Right kidney (tissue), 1 donor: ENCODE data around the gene RNF166.

Experiments
- DNase-seq: peaks from one replicate; pipeline ENCODE4 v3.0.0-alpha.2; 2016

Gene RNF166

DNA sequence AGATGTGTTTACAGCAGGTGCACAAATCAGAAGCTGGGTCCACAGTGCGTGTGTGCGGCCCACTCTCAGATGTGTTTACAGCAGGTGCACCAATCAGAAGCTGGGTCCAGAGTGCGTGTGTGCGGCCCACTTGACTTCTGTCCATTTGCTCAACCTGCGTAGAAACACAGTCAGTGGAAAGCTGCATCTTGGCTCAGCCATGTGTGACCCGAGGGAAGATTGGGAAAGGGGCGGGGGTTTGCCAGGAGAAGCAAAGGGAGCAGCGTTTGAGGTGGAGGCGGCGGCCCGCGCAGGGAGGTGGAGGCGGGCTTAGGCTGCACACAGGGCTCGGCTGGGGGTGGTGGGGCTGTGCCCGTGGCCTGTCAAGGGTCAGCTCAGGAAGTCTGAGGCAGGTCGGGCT, 4.3 kb upstream of the RNF166 start:
- DNase-seq = no peak

DNA sequence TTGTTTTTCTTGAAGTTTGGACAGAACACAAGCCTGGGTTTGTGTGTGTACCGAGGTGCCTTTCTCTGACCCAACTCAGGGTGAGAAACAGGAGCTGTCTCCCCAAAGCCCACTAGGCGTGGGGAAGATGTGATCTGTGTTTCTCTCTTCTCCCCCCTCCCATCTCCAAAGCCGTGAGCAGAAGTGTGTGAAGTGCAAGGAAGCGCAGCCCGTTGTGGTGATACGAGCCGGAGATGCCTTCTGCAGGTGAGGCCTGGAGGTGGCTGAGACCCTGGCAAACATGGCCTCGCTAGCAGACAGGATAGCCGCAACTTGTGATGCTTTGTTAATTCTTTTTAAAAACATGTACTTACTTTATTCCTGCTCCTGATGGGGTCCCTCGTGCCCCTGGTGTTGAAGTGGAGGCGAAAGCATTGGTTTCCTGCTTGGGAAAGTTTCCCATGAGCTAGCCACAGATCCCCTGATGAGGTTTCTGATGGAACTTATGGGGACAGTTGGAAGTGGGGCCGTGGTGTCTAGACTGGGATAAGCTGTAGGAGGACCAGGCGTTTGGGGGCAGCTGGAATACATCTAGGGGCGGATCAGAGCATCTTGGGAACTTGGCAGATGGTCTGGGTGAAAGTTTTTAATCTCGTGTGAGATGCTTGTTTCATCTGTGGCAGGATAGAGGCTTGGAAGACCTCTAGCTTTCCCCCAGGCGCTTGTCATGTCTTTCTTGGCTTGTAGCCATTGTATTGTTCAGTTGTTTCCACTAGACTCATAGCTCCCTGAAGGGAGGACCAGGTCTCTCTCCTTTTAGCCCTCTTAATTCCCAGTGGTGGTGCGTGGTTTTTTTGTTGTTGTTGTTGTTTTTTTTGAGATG, 988 bp upstream of the RNF166 start:
- DNase-seq = no peak

- DNase-seq = no peak
These were observed 393 bp downstream of the RNF166 start for GRCh38 chr16:88705801-88706228.

DNA sequence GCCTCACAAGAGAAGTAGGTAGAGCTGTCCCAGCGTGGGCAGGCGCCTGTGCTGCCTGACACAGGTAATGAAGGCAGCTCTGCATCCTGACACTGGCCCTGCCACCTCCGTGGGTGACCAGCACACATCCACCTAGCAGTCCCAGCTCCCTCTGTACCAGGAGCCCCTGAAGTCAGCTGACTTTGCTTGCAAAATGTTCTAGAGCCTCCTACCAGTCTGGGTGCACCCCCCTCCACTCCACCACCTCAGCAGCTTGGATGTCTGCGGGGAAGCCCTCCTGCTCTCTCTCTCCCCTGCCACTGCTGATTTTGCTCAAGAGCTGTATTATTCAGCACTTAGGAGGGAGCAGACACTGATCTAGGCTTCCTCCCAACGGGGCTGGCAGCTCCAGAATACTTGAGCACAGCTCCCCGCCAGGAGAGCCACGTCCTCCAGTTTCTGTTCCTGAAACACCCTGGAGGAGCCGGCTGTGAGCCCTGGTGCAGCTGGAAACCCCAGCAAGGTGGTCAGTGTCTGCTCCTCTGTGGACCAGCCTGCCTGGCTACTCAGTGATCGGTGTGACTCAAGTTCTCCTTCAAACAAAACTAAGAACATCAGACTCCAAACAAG, 1.0 kb downstream of the RNF166 start:
- no peak for DNase-seq

- DNase-seq = no peak
These were observed 2.5 kb downstream of the RNF166 start for GRCh38 chr16:88703486-88704309.

DNA sequence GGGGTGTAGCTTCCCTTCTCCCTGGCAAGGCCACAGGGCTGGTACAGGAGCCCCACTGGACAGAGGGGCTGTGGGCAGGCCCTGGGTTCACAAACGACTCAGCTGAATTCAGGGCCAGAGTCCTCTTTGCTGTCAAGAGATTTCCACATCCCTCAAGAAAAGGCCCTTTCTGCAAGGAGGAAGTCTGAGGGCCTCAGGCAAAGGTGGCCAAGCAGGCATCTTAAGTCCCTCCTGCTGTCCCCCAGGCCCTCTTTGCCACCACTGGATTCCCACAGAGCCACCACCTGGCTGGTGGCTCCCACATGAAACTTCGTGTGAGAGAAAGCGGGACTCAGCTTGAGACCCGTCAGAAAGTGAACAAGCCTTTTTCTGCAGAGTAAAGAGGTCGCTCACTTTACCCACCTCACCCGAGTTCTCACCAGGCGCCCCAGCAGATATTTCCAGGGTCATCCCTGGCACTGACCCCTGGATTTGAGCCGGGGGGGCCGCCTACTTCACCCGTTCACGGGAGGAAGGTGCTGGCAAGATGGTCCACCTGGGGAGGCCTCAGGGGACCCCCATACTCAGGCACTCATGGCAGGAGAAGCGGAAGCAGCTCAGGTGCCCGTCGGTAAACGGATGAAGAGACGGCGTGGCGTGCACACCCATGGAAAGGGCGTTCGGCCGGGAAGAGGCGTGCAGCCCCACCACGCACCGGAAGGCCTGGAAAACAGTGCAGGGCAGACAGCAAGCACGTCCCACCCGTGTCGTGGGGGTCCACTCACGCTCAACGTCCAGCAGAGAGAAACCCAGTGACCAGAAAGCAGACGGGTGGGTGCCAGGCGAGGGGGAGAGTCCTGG, 3.6 kb downstream of the RNF166 start:
- no peak for DNase-seq

- DNase-seq = no peak
These were observed 4.4 kb downstream of the RNF166 start for GRCh38 chr16:88701581-88702370.

- peak; percentile 21 for DNase-seq
These were observed 5.3 kb downstream of the RNF166 start for GRCh38 chr16:88700636-88701482.

DNA sequence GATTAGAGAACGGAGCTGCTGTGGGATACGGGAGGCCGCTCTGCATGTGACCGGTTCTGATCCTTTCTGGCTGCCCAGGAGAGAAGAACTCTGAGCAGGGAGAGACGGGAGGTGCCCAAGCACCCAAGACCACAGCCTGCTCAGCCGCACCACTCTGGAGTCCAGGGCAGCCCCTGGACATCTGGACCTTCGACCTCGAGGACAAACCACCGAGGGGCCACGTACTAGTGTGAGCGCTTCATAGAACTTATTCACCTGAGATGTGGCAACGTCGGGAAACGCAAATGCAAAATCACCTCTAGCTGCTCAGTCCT, 5.9 kb downstream of the RNF166 start:
- DNase-seq = no peak

DNA sequence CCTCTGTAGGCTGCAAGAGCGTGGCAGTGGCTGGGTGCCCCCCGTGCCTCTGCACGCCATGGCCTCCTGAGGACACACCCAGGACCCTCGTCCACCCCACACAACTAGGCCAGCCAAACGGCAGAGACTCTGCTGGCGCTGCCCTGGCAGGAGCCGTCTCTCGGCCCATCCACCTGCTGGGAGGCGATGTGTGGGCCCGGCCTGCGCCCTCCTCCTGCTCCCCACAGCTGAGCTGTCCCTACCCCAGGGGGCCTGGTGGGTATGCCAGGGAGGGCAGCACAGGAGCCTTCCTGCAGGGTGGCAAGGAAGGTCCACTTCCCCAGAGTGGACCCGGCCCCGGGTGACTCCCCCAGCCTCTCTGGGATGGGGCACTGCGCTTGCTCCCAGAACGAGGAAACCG, 7.0 kb downstream of the RNF166 start:
- DNase-seq = no peak

- DNase-seq = no peak
These were observed 7.6 kb downstream of the RNF166 start for GRCh38 chr16:88698646-88699045.

- DNase-seq = no peak
These were observed 8.2 kb downstream of the RNF166 start for GRCh38 chr16:88697831-88698615.

DNA sequence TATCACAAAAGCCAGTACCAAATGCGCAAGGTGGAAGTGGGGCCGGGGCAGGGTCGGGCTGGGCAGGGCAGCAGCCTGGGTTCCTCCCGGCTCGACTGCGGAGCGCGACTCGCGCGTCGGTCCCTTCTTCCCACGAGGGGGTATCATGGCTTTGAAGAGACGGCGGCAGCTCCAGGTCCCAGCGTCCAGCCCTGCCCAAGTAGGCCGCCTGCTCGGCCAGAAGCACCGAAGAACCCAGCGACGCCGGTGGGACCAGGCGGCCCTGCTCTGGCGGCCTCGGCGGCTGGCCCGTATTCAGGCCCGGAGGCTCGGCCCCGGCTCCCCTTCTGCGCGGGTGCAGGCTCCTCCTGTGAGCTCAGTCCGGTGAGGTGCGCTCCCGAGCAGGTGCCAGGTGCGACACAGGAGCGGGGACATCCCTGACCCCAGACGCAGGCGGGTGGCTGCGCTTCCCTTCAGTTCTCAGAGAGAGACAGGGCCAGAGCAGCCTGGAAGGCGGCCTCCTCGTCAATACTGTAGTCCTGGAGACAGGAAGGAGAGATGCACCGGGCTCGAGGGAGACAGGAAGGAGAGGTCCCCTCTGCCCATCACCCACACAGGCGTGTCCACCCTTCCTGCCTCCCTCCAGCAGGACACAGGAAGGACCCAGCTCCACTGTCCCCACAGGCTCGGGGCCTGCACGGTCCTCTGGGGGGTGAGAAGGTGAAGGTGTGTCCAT, 8.9 kb downstream of the RNF166 start:
- DNase-seq = no peak

DNA sequence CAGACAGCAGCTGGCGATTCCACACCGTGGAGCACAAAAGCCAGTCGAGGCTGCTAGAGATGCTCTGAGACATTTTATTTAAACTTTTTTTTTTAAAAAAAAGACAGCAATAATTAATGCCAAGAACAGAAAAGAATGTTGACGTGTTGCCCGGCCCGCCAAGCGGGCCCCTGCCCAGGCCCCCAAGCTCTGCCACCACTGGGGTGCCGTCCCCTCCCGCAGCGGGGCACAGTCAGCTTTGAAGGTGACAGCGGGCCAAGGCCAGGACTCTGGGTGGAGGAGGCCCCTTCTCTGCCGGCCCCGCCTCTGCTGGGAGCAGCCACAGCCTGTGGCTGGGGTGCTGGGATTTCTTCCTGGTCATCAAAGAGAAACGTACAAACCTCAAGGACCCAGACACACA, 9.8 kb downstream of the RNF166 start:
- DNase-seq = no peak

GRCh38 chr16:88695753-88696152, 10.5 kb downstream of the RNF166 start:
- DNase-seq = no peak

DNA sequence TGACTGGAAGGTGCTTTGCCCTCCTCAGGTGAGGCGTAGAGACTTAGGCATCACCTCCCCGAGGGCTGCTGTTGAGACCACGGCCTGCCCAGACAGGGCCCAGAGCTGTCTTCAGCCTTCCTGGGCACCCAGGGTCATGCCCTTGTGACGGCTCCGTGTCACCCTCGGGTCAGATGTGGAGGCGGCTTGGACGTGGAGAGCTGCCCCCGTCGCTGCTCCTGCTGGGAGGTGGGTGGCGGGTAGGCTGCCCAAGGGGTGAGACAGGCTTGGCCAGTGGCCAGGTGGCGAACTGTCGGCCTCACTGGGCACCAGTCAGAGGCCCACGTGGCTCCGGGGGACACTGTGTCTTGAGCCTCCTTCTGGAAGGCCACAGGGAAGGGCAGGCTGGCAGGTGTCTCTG, 11.0 kb downstream of the RNF166 start:
- DNase-seq = no peak

DNA sequence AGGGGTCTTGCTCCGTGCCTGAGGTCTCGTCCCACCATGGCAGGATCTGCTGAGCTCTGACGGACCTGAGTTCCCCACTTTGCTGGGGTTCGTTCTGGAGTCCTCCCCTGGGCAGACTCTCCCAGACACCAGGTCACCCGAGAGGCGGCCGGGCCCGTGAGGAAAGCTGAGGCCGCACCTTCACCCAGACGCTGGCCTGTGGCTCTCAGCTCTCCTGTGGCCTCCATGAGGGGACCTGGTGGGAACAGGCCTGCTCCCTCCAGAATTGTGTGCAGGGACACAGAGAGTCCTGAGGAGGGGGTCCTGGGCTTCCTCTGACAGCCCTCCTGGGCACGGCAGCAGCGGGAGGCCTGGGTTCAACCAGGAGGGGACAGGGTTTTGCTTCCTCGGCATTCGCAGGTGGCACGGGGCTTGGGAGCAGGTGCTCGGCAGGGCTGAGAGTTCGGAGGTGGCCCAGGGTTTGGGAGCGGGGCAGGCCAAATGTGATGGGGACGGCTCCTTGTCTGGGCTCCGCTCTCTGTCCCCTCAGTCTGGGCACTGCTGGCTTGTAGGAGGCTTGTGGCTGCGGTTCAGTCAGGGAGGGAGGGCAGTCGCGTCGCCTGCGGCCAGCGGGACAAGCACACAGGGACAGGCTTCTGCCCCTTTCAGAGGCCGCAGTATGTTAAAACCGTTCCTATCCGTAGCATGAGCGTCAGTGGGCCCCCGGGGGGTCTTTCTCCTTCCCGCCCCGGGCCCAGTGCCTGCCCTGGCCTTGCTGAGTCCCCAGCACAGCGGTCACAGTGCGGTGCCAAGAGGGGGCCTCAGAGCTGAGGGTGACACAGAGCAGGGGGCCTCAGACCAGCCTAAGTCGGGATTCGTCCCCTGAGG, 11.8 kb downstream of the RNF166 start:
- DNase-seq = no peak
